Measurements from ENCODE around the gene TCF4. TPM values are rescaled to one million over a fixed set of nuclear protein-coding genes. Genes with fewer than 3 reads are reported as not detected.

The TCF4 gene
- 100 to 1,000 TPM in 2 of 5 donors, 10 to 100 TPM in 2, 1 to 10 TPM in 1; 7.2 to 187 (median 74.1) TPM for total RNA-seq
- 10 to 100 TPM in 2 of 3 donors, 1 to 10 TPM in 1; 5.1 to 22.1 (median 12.7) TPM for polyA plus RNA-seq
- long read RNA-seq, donor 1, partial matches to known transcripts = 0 of 4 reads
- long read RNA-seq, donor 1, other reads (novel, unspliced or antisense) = 0 of 4 reads
- long read RNA-seq, donor 2, partial matches to known transcripts = 0 of 6 reads
- long read RNA-seq, donor 2, other reads (novel, unspliced or antisense) = 0 of 6 reads
- long read RNA-seq, donor 3, full-length matches to known transcripts = 2 of 2 reads
- long read RNA-seq, donor 3, partial matches to known transcripts = 0 of 2 reads
- long read RNA-seq, donor 3, other reads (novel, unspliced or antisense) = 0 of 2 reads
- long read RNA-seq, donor 4, partial matches to known transcripts = 0 of 2 reads
- long read RNA-seq, donor 4, other reads (novel, unspliced or antisense) = 0 of 2 reads
- long read RNA-seq, donor 5, full-length matches to known transcripts = 7 of 12 reads
- long read RNA-seq, donor 5, partial matches to known transcripts = 5 of 12 reads
- long read RNA-seq, donor 5, other reads (novel, unspliced or antisense) = 0 of 12 reads
- long read RNA-seq, donor 6, partial matches to known transcripts = 10 of 22 reads
- long read RNA-seq, donor 6, other reads (novel, unspliced or antisense) = 0 of 22 reads
- long read RNA-seq, donor 7, partial matches to known transcripts = 0 of 10 reads
- long read RNA-seq, donor 7, other reads (novel, unspliced or antisense) = 0 of 10 reads
- long read RNA-seq, donor 8, partial matches to known transcripts = 0 of 3 reads
- long read RNA-seq, donor 8, other reads (novel, unspliced or antisense) = 0 of 3 reads
- long read RNA-seq, donor 9, partial matches to known transcripts = 0 of 5 reads
- long read RNA-seq, donor 9, other reads (novel, unspliced or antisense) = 0 of 5 reads
- long read RNA-seq, donor 10, partial matches to known transcripts = 0 of 3 reads
- long read RNA-seq, donor 10, other reads (novel, unspliced or antisense) = 0 of 3 reads

DNA sequence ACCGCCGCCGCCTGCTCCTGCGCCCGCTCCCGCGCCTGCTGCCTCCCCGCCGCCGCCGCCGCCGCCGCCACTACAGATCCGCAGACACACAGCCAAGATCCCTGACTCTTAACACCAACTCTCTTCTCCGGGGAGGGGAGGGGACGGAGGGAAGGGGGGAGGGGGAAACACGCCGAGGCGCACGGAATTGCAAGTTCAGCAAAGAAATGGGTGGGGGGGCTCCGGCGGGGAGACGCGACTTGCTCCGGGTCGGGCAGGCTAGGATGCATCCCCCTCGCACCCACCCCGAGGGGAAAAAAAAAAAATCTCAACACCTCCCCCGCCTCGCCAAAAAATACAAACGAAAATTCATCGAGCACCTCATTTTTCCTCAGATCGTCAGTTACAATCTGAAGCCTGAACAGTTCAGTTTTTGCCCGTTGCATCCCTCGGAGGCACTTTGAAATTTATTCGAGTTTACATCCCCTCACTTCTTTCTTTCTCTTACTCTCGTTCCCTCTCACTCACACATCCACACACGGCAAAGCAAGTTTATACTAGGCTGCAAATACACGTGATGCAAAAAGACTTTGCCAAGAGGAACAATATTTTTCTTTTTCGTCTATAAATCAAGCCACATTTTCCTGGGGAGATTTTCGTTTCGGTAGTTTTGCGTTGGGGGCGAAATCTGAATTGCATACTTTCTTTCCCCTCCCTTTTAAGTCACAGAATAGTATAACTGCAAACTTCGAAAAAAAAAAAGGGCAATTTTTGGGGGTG, at the start of gene TCF4:
Gene TCF4, minus strand, starts transcription at position 82 of the 759 bp plus-strand sequence. CDS start 1,076 bp downstream, outside the sequence.
- H3K27ac ChIP-seq = peak within 1 kb of the TSS; percentile 75 to 91 (median 87)
- H3K36me3 ChIP-seq = no peaks in the 10 kb centered on the region
- DNase-seq = peak; percentile 28 to 87
- peaks cover 0 to 28% (median 4%) of the 10 kb centered on the region in 4 donors for H3K4me1 ChIP-seq
- no peaks in the 10 kb centered on the region for H3K9me3 ChIP-seq
- 1 to 4% (median 1%) methylated on average over 31 to 46 of the region's 46 CpGs for WGBS, 5 donors
- TF ChIP-seq, protein P1, sequence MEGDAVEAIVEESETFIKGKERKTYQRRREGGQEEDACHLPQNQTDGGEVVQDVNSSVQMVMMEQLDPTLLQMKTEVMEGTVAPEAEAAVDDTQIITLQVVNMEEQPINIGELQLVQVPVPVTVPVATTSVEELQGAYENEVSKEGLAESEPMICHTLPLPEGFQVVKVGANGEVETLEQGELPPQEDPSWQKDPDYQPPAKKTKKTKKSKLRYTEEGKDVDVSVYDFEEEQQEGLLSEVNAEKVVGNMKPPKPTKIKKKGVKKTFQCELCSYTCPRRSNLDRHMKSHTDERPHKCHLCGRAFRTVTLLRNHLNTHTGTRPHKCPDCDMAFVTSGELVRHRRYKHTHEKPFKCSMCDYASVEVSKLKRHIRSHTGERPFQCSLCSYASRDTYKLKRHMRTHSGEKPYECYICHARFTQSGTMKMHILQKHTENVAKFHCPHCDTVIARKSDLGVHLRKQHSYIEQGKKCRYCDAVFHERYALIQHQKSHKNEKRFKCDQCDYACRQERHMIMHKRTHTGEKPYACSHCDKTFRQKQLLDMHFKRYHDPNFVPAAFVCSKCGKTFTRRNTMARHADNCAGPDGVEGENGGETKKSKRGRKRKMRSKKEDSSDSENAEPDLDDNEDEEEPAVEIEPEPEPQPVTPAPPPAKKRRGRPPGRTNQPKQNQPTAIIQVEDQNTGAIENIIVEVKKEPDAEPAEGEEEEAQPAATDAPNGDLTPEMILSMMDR (IDR thresholded peaks at IDR 0.05) = no peak
- no peak for TF ChIP-seq POLR2AphosphoS5 (IDR thresholded peaks at IDR 0.05)
- no peak for TF ChIP-seq POLR2A (IDR thresholded peaks at IDR 0.05)
- no peak for TF ChIP-seq EP300 (IDR thresholded peaks at IDR 0.05)
- intact Hi-C loops (cut with DNase I; ENCODE audit: low total_unique reads) = loop anchor here (5.0 kb wide), 1 partner anchor 171 kb away; no protein-coding TSS in a partner anchor
- peaks cover 0 to 12% (median 0%) of the 10 kb centered on the region in 3 donors for H3K27me3 ChIP-seq
- peak within 1 kb of the TSS; percentile 57 to 71 (median 62) for H3K4me3 ChIP-seq

DNA sequence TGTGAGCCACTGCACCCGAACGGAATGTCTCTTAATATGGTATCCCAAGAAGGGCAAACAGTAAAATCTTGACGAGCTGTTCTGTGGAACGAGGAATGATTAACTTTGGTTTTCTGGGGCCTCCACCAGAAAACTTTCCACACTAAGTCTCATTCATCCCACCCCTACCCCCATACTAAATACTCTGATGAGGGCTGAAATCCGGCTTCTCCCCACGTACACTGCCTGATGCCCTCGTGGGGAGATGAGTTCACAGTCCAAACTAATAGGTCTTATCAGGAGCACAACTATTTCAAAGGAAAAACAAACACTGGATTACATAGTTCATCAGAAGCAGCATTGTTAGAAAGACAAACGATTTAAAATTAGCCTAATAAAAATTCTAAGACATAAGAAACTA, 49.2 kb upstream of the TCF4 start:
- Histone ChIP-seq H3K36me3 (no peaks in the 10 kb centered on the region), H3K27me3 (no peaks in the 10 kb centered on the region), H3K27ac (no peak overlapping the region), H3K4me3 (no peak overlapping the region), H3K9me3 (peaks cover 0 to 9% (median 0%) of the 10 kb centered on the region in 4 donors), H3K4me1 (no peaks in the 10 kb centered on the region)
- intact Hi-C loops (cut with DNase I; ENCODE audit: low total_unique reads) = no loop called here
- 35 to 59% (median 48%) methylated on average over 8 of the region's 8 CpGs for WGBS, 5 donors
- TF ChIP-seq EP300 (IDR thresholded peaks at IDR 0.05) (no peak), POLR2AphosphoS5 (IDR thresholded peaks at IDR 0.05) (no peak), POLR2A (IDR thresholded peaks at IDR 0.05) (no peak)
- TF ChIP-seq, protein P1 (IDR thresholded peaks at IDR 0.05) = no peak
- DNase-seq = no peak

DNA sequence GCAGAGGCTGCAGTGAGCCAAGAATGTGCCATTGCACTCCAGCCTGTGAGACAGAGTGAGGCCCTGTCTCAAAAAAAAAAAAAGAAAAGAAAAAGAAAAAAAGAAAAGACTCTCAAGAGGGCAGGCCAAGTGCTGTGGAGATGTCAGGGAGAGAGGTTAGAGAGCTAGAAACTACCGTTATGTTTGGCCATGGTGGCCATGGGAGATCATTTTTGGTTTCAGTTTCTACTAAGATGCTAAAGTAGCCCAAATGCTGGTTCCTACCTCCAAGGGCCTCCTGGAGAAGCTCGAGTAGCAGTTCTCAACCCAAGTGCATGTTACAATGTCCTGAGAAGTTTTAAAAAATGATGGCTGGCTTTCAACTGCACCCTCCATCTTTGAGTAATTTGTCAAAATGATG, 47.4 kb upstream of the TCF4 start:
- no peaks in the 10 kb centered on the region for H3K9me3 ChIP-seq
- 25 to 40% (median 37%) methylated on average over 2 of the region's 2 CpGs for WGBS, 5 donors
- H3K4me1 ChIP-seq = no peaks in the 10 kb centered on the region
- H3K4me3 ChIP-seq = no peak overlapping the region
- no peaks in the 10 kb centered on the region for H3K36me3 ChIP-seq
- TF ChIP-seq EP300 (IDR thresholded peaks at IDR 0.05) (no peak), POLR2AphosphoS5 (IDR thresholded peaks at IDR 0.05) (no peak), POLR2A (IDR thresholded peaks at IDR 0.05) (no peak)
- TF ChIP-seq, protein P1 (IDR thresholded peaks at IDR 0.05) = no peak
- DNase-seq = no peak
- H3K27me3 ChIP-seq = no peaks in the 10 kb centered on the region
- intact Hi-C loops (cut with DNase I; ENCODE audit: low total_unique reads) = no loop called here
- no peak overlapping the region for H3K27ac ChIP-seq

Measured in stomach (tissue), 19 donors.